HepG2 (cell line): ENCODE data around the gene FNDC3B. TPM values are rescaled to one million over a fixed set of nuclear protein-coding genes. Genes with fewer than 3 reads are reported as not detected.
A peak's percentile ranks its signal among the peaks of the same experiment; 100 is the strongest.

ENCODE experiments used
- ATAC-seq: fragments of 200-7000 bp; cut with Tn5 transposase; 3 replicates; pipeline ENCODE4 v1.9.1; 2020; ENCODE audit warnings: mild to moderate bottlenecking, moderate library complexity
- BruUV-seq: library from RNA; stranded (reverse); fragments of 400-500 nt; replicated peaks from 2 replicates; lab custom pipeline; 2021; lab: Mats Ljungman, UMichigan
- CTCF ChIA-PET: fragments of 300-600 bp; formaldehyde crosslinking; extraction: SDS; loops from one replicate; lab custom pipeline; 2021; ENCODE audit warnings: low total read pairs, inconsistent platforms, low intra/inter-chr PET ratio; lab: Yijun Ruan, JAX
- POLR2A ChIA-PET: fragments of 350-600 bp; sonication (Branson Sonifier 250); formaldehyde crosslinking; loops from one replicate; lab custom pipeline; 2020; ENCODE audit warnings: antibody characterized with exemption, inconsistent platforms; lab: Yijun Ruan, JAX
- DNase-seq: peaks from one replicate; pipeline ENCODE4 v3.0.0-alpha.2; 2015; ENCODE audit warnings: low spot score
- FAIRE-seq: peaks from 3 replicates; lab custom pipeline; 2011; peaks lifted over from hg19 to GRCh38; lab: Jason Lieb, UNC
- H2AFZ ChIP-seq: one replicate; pipeline ENCODE4 v1.6.1; 2011; ENCODE audit warnings: low read length, inconsistent platforms
- H3K27ac ChIP-seq: fragments of 300-600 bp; 3 replicates; pipeline ENCODE4 v1.8.0; 2011; ENCODE audit warnings: mixed run types, mild to moderate bottlenecking, mixed read lengths, low read length, inconsistent platforms; ENCODE audit not compliant: insufficient read depth; ENCODE audit errors: extremely low read length
- H3K27me3 ChIP-seq, 2 experiments: fragments of 200-600 bp in 1 of 2; 2 replicates in 1 of 2; 3 replicates in 1 of 2; pipeline versions ENCODE4 v1.6.0 to v1.8.0; 2011; ENCODE audit warnings: low read length in 2 of 2, mild to moderate bottlenecking in 2 of 2, moderate library complexity in 2 of 2, inconsistent platforms in 1 of 2; ENCODE audit not compliant: insufficient read depth in 2 of 2, control insufficient read depth in 1 of 2
- H3K36me3 ChIP-seq, 2 experiments: fragments of 200-600 bp in 1 of 2; replicated peaks in 1 of 2; 2 replicates in 1 of 2; 3 replicates in 1 of 2; pipeline versions ENCODE4 v1.5.1 to v1.8.0; 2011; ENCODE audit warnings: low read length in 2 of 2, inconsistent platforms in 1 of 2; ENCODE audit not compliant: insufficient read depth in 2 of 2, control insufficient read depth in 1 of 2
- H3K4me1 ChIP-seq: 2 replicates; pipeline ENCODE4 v1.5.1; 2012; ENCODE audit warnings: low read length, inconsistent platforms; ENCODE audit not compliant: insufficient read depth
- H3K4me2 ChIP-seq: 2 replicates; pipeline ENCODE4 v1.6.0; 2011; ENCODE audit warnings: low read depth, low read length, inconsistent platforms
- H3K4me3 ChIP-seq, 3 experiments: fragments of 200-600 bp in 1 of 3; sonication (generic), shearing (Covaris generic) in 1 of 3; replicated peaks in 1 of 3; 2 replicates each; pipeline ENCODE4 v1.5.1; 2011 to 2016; ENCODE audit warnings: low read length in 3 of 3, inconsistent platforms in 2 of 3, low read depth in 2 of 3, mild to moderate bottlenecking in 2 of 3, control low read depth in 1 of 3, mixed read lengths in 1 of 3; ENCODE audit not compliant: insufficient read depth in 1 of 3
- H3K79me2 ChIP-seq: one replicate; pipeline ENCODE4 v1.6.1; 2011; ENCODE audit warnings: low read length, inconsistent platforms; ENCODE audit not compliant: insufficient read depth
- H3K9ac ChIP-seq: 2 replicates; pipeline ENCODE4 v1.6.0; 2011; ENCODE audit warnings: mild to moderate bottlenecking, low read depth, low read length, inconsistent platforms; ENCODE audit not compliant: insufficient read depth
- H3K9me3 ChIP-seq: 2 replicates; pipeline ENCODE4 v1.5.1; 2012; ENCODE audit warnings: mild to moderate bottlenecking, low read length
- H4K20me1 ChIP-seq: 2 replicates; pipeline ENCODE4 v1.6.0; 2011; ENCODE audit warnings: inconsistent platforms, mild to moderate bottlenecking, low read length, moderate library complexity; ENCODE audit not compliant: insufficient read depth
- ATF3 ChIP-seq: sonication (generic); formaldehyde crosslinking; IDR thresholded peaks from 2 replicates; pipeline ENCODE4 v1.4.0; 2020; ENCODE audit warnings: missing genetic modification reagents
- FOXA3 ChIP-seq: IDR thresholded peaks from 2 replicates; pipeline ENCODE4 v1.6.1; 2016; ENCODE audit warnings: missing genetic modification reagents, missing compliant biosample characterization
- HNRNPL ChIP-seq: fragments of 200-400 bp; formaldehyde crosslinking; IDR thresholded peaks from 2 replicates; pipeline ENCODE4 v1.6.1; 2017; ENCODE audit warnings: mild to moderate bottlenecking, low read depth, low read length
- MBD4 ChIP-seq: IDR thresholded peaks from 2 replicates; pipeline ENCODE4 v1.6.1; 2012; ENCODE audit warnings: low read length, inconsistent platforms, borderline replicate concordance
- NR3C1 ChIP-seq: sonication (generic); formaldehyde crosslinking; IDR thresholded peaks from 2 replicates; pipeline ENCODE4 v1.4.0; 2020; ENCODE audit warnings: missing genetic modification reagents
- POLR2AphosphoS5 ChIP-seq: IDR thresholded peaks from 2 replicates; pipeline ENCODE4 v1.6.1; 2012; ENCODE audit warnings: low read depth, low read length
- POLR2G ChIP-seq: fragments of 200-400 bp; formaldehyde crosslinking; IDR thresholded peaks from 2 replicates; pipeline ENCODE4 v1.6.1; 2018; ENCODE audit warnings: mild to moderate bottlenecking, low read depth, low read length, moderate library complexity
- RBM22 ChIP-seq: fragments of 200-400 bp; formaldehyde crosslinking; optimal IDR thresholded peaks from 2 replicates; pipeline ENCODE3; 2017; ENCODE audit warnings: mild to moderate bottlenecking, low read length, moderate library complexity
- RCOR2 ChIP-seq: IDR thresholded peaks from 2 replicates; pipeline ENCODE4 v1.6.1; 2016; ENCODE audit warnings: missing biosample characterization, missing genetic modification reagents
- SNAPC2 ChIP-seq: sonication (generic); formaldehyde crosslinking; IDR thresholded peaks from 2 replicates; pipeline ENCODE4 v1.8.1; 2022; ENCODE audit warnings: mild to moderate bottlenecking, missing genetic modification reagents
- SSRP1 ChIP-seq: IDR thresholded peaks from 2 replicates; pipeline ENCODE4 v1.6.1; 2016; ENCODE audit warnings: control low read depth
- TCF7 ChIP-seq: sonication (generic); IDR thresholded peaks from 2 replicates; pipeline ENCODE4 v1.6.1; 2016; ENCODE audit warnings: antibody characterized with exemption, low read depth
- TCF7L2 ChIP-seq: IDR thresholded peaks from 2 replicates; pipeline ENCODE4 v1.6.1; 2011; ENCODE audit warnings: mild to moderate bottlenecking, low read depth, low read length, moderate library complexity
- TFAP4 ChIP-seq: sonication (generic); IDR thresholded peaks from 2 replicates; pipeline ENCODE4 v1.6.1; 2016; ENCODE audit warnings: low read depth, borderline replicate concordance
- YEATS2 ChIP-seq: sonication (generic); formaldehyde crosslinking; IDR thresholded peaks from 2 replicates; pipeline ENCODE4 v1.4.0; 2020; ENCODE audit warnings: missing genetic modification reagents, borderline replicate concordance
- ZBTB7B ChIP-seq: sonication (generic); formaldehyde crosslinking; IDR thresholded peaks from 2 replicates; pipeline ENCODE4 v1.4.0; 2020; ENCODE audit warnings: missing genetic modification reagents
- ZNF543 ChIP-seq: sonication (generic); formaldehyde crosslinking; IDR thresholded peaks from 2 replicates; pipeline ENCODE4 v1.4.0; 2020; ENCODE audit warnings: mild to moderate bottlenecking, missing genetic modification reagents
- ZNF850 ChIP-seq: sonication (generic); formaldehyde crosslinking; conservative IDR thresholded peaks from 2 replicates; pipeline ENCODE4 v1.9.0; 2021; ENCODE audit warnings: mild to moderate bottlenecking, missing genetic modification reagents
- WGBS: methylation state at CpG from one replicate; pipeline ENCODE4 v1.1.6; 2017; ENCODE audit warnings: low lambda C conversion rate; 5-methylcytosine and 5-hydroxymethylcytosine counted together
- in situ Hi-C: cut with HindIII; loops from 2 replicates; pipeline ENCODE4 v1.10.0; 2017; ENCODE audit warnings: low pct_unique_long_range_greater_than_20kb; ENCODE audit not compliant: extremely low pct_ligation_motif_present
- intact Hi-C: fragments of 100-400 bp; cut with micrococcal nuclease; formaldehyde crosslinking; loops from one replicate; pipeline ENCODE4 v1.10.0; 2022; ENCODE audit not compliant: unreplicated experiment
- polyA plus RNA-seq, 8 experiments: library from polyadenylated mRNA; depleted of rRNA in 3 of 8; stranded (reverse) in 7 of 8; unstranded in 1 of 8; fragments of >200 nt; fragmentation: Illumina TruSeq in 4 of 8; extraction: Trizol in 4 of 8; gene quantifications; 2 replicates each; pipeline versions ENCODE4 v1.2.1 to v1.2.3, GENCODE V29; 2011 to 2016; ENCODE audit warnings: low read depth in 4 of 8, missing spikeins in 1 of 8, mixed read lengths in 1 of 8; ENCODE audit not compliant: insufficient read depth in 1 of 8
- total RNA-seq, 5 experiments: library from RNA; depleted of rRNA; stranded (reverse); fragments of >200 nt; fragmentation: Illumina TruSeq; extraction: Trizol; gene quantifications; 2 replicates each; pipeline ENCODE4 v1.2.3, GENCODE V29; 2016; ENCODE audit warnings: low read depth in 1 of 5
- TF ChIP-seq, protein P1 (sequence below): sonication (generic); formaldehyde crosslinking; IDR thresholded peaks from 2 replicates; pipeline ENCODE4 v1.4.0; 2020; ENCODE audit warnings: missing genetic modification reagents
- TF ChIP-seq, protein P2 (sequence below): sonication (generic); formaldehyde crosslinking; IDR thresholded peaks from 2 replicates; pipeline ENCODE4 v1.5.0; 2020; ENCODE audit warnings: missing genetic modification reagents

Gene FNDC3B
- total and polyA plus RNA-seq, 2 of the 13 experiments (the other 11 are each of a cell fraction or from before 2014, with no cell fraction given), result 74.8 to 103 TPM

GRCh38 chr3:172174513-172175253 is 135.3 kb downstream of the FNDC3B start (continued):
- TF ChIP-seq, protein P1, sequence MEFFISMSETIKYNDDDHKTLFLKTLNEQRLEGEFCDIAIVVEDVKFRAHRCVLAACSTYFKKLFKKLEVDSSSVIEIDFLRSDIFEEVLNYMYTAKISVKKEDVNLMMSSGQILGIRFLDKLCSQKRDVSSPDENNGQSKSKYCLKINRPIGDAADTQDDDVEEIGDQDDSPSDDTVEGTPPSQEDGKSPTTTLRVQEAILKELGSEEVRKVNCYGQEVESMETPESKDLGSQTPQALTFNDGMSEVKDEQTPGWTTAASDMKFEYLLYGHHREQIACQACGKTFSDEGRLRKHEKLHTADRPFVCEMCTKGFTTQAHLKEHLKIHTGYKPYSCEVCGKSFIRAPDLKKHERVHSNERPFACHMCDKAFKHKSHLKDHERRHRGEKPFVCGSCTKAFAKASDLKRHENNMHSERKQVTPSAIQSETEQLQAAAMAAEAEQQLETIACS (CRISPR knock-in tag), result no peak
- TF ChIP-seq ZNF850 (CRISPR knock-in tag) (no peak), RCOR2 (CRISPR knock-in tag) (no peak), POLR2G (0 out of 2 replicates have a peak, but pooled peaks have one; percentile 20), RBM22 (peak; percentile 97), SSRP1 (CRISPR knock-in tag) (peak; percentile 75; the same call in 1 of the 2 replicates), ZNF543 (CRISPR knock-in tag) (no peak), FOXA3 (CRISPR knock-in tag) (no peak), TFAP4 (no peak), TCF7 (no peak), HNRNPL (no peak), ZBTB7B (CRISPR knock-in tag) (no peak)

- CTCF ChIA-PET, result no interaction called here
- POLR2A ChIA-PET, result no interaction called here
- Histone ChIP-seq H3K36me3 (peaks cover 14 to 41% of the 10 kb centered on the region in 2 experiments), H3K9me3 (no peaks in the 10 kb centered on the region), H3K4me1 (peaks cover 100% of the 10 kb centered on the region), H4K20me1 (peaks cover 95% of the 10 kb centered on the region), H3K27me3 (no peaks in the 10 kb centered on the region), H3K4me2 (no peak overlapping the region), H3K4me3 (no peak overlapping the region), H3K79me2 (peaks cover 95% of the 10 kb centered on the region), H3K9ac (no peak overlapping the region)
- in situ Hi-C loops, result no loop called here
- no peak for FAIRE-seq
- intact Hi-C loops, result no loop called here
- no TSS peak for BruUV-seq
- TF ChIP-seq ATF3 (CRISPR knock-in tag), result no peak
- peak; percentile 28; the same call in 1 of the 2 replicates for TF ChIP-seq MBD4
- TF ChIP-seq SNAPC2 (CRISPR knock-in tag), result no peak
- no peak for TF ChIP-seq NR3C1 (CRISPR knock-in tag)
- TF ChIP-seq YEATS2 (CRISPR knock-in tag), result no peak
- no peak for TF ChIP-seq TCF7L2
- 0 out of 2 replicates have a peak, but pooled peaks have one; percentile 18 for TF ChIP-seq POLR2AphosphoS5
- TF ChIP-seq RBM22, result peak; percentile 83
- TF ChIP-seq, protein P2, sequence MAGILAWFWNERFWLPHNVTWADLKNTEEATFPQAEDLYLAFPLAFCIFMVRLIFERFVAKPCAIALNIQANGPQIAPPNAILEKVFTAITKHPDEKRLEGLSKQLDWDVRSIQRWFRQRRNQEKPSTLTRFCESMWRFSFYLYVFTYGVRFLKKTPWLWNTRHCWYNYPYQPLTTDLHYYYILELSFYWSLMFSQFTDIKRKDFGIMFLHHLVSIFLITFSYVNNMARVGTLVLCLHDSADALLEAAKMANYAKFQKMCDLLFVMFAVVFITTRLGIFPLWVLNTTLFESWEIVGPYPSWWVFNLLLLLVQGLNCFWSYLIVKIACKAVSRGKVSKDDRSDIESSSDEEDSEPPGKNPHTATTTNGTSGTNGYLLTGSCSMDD (CRISPR knock-in tag), result no peak
- TF ChIP-seq, all 625 proteins: peak for 3
- ATAC-seq (no peak), DNase-seq (no peak)
- Histone ChIP-seq H2AFZ (no peak overlapping the region), H3K27ac (peak overlapping the region; percentile 54)
- 87% methylated on average over 3 of the region's 3 CpGs for WGBS
Observed at GRCh38 chr3:172175254-172175599, 135.8 kb downstream of the FNDC3B start.
